ENCODE measurements around the gene SYT1.

- TF ChIP-seq POLR2A (IDR thresholded peaks at IDR 0.05), result no peak
- no peak for TF ChIP-seq CTCF (IDR thresholded peaks at IDR 0.05 in 8 of 11, conservative IDR thresholded peaks at IDR 0.05 in 3 of 11)
- no peak for TF ChIP-seq POLR2AphosphoS5 (IDR thresholded peaks at IDR 0.05)
Observed at GRCh38 chr12:79288911-79289310, 424.3 kb downstream of the SYT1 start.
